ENCODE measurements around the gene NRIP3. TPM values are rescaled to one million over a fixed set of nuclear protein-coding genes. Genes with fewer than 3 reads are reported as not detected.

The NRIP3 gene
- total and polyA plus RNA-seq, 7 experiments from 2014 or later = 0.13 to 11.0 (median 2.1) TPM; not detected in 1

DNA sequence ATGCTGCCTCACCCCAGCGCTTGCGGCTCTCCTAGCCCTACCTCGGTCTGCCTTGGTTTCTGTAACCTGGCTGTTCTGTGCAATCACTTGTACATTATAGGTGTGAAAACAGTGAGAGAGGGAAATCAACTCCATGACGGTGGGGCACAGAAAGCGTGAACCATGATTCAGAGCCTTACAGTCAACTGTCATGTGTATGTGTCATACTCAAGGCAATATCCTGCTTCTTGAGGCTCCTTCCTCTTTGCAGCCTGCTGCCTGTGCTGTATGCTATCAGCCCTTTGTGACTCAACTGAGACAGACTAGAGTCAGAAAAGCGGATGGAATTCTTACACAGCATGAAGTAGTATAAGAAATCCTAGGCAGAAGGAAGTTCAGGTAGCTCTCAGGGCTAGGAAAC is 2.1 kb downstream of the NRIP3 start:
- H3K4me1 Mint-ChIP-seq = peaks cover 13 to 31% (median 20%) of the 10 kb centered on the region in 7 donors
- Histone ChIP-seq H3K4me1 (ENCODE audit: control insufficient read depth in 2 of 2, insufficient read depth in 2 of 2, low read length in 2 of 2) (peaks cover 8 to 12% of the 10 kb centered on the region in 2 donors), H3K27ac (ENCODE audit: low read depth, low read length) (no peak overlapping the region), H3K27me3 (ENCODE audit: control insufficient read depth in 2 of 2, insufficient read depth in 2 of 2, low read length in 2 of 2) (peaks cover 3 to 8% of the 10 kb centered on the region in 2 donors), H3K9me3 (ENCODE audit: control insufficient read depth in 2 of 3, low read length in 3 of 3) (no peaks in the 10 kb centered on the region), H3K36me3 (ENCODE audit: control insufficient read depth in 2 of 3, insufficient read depth in 3 of 3, low read length in 3 of 3) (no peaks in the 10 kb centered on the region), H3K4me3 (ENCODE audit: low read length) (no peak overlapping the region)
- POLR2A ChIA-PET = no interaction called here
- H3K27me3 Mint-ChIP-seq = peaks cover 30 to 56% (median 40%) of the 10 kb centered on the region in 5 donors
- ATAC-seq (peak; percentile 71), DNase-seq (peak in 2 of 9 donors; percentile 14 to 43)
- peak overlapping the region in 1 of 10 donors; percentile 39 for H3K4me3 Mint-ChIP-seq
- H3K27ac Mint-ChIP-seq = peak overlapping the region in 1 of 9 donors; percentile 25
- CTCF ChIA-PET = no interaction called here
- no peaks in the 10 kb centered on the region for H3K9me3 Mint-ChIP-seq
- peaks cover 0 to 4% (median 0%) of the 10 kb centered on the region in 5 donors for H3K36me3 Mint-ChIP-seq
- intact Hi-C loops (cut with micrococcal nuclease) = loop anchor here (2.0 to 10.0 kb wide), 4 partner anchors 89 to 753 kb away; partner anchors contain the start of genes AKIP1 (in 2 of the 2) and ZNF143 (in 1 of the 2)

DNA sequence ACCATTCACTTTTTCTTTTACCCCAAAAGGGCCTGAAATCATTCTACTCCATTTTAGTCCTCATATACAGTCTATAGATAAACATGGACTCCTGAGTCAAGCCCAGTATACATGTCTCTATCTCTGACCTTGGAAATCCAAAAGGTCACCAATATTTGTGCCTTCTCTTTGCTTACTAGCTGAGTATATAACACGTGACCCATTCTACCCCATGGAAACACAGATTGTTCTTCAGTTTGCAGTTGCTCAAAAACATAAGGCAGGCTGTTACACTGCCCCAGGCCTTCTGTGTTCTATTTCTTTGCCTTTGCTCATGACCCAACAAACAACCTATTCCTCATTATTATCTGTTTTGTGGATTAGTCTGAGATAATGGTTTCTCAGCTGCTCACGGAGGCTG is 5.8 kb downstream of the NRIP3 start:
- DNase-seq (no peak), ATAC-seq (no peak)
- Mint-ChIP-seq H3K27ac (no peak overlapping the region), H3K9me3 (no peaks in the 10 kb centered on the region), H3K27me3 (peaks cover 15 to 42% (median 33%) of the 10 kb centered on the region in 5 donors), H3K4me3 (no peak overlapping the region), H3K4me1 (peaks cover 1 to 18% (median 7%) of the 10 kb centered on the region in 7 donors), H3K36me3 (peaks cover 0 to 4% (median 0%) of the 10 kb centered on the region in 5 donors)
- H3K36me3 ChIP-seq (ENCODE audit: control insufficient read depth in 2 of 3, insufficient read depth in 3 of 3, low read length in 3 of 3) = no peaks in the 10 kb centered on the region
- peaks cover 3 to 5% of the 10 kb centered on the region in 2 donors for H3K4me1 ChIP-seq (ENCODE audit: control insufficient read depth in 2 of 2, insufficient read depth in 2 of 2, low read length in 2 of 2)
- ChIA-PET POLR2A (no interaction called here), CTCF (interaction anchor here (0.7 kb wide), 1 partner anchor 1933 kb away, joined by 3 read pairs; no protein-coding TSS in a partner anchor)
- intact Hi-C loops (cut with micrococcal nuclease) = no loop called here
- no peaks in the 10 kb centered on the region for H3K9me3 ChIP-seq (ENCODE audit: control insufficient read depth in 2 of 3, low read length in 3 of 3)
- H3K4me3 ChIP-seq (ENCODE audit: low read length) = no peak overlapping the region
- H3K27ac ChIP-seq (ENCODE audit: low read depth, low read length) = no peak overlapping the region
- peaks cover 8 to 9% of the 10 kb centered on the region in 2 donors for H3K27me3 ChIP-seq (ENCODE audit: control insufficient read depth in 2 of 2, insufficient read depth in 2 of 2, low read length in 2 of 2)

DNA sequence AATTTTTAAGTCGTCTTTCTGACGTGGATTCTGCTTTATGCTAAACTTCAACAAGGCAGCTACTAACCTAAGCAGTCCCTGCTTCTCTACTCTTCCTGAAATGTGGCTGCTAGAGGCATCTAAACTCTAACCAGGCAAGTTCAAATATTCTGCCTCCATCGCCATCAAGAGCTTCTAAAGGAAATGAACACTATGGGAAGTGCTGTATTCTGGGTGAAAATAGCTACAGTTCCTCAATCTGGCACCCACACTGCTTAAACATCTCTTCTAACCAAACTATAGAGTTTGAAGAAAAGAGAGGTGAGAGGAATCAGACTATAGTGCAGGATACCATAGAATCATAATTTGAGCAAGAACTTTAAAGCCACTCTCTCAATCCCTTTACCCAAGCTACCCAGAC is 6.3 kb downstream of the NRIP3 start:
- POLR2A ChIA-PET = no interaction called here
- CTCF ChIA-PET = no interaction called here
- H3K36me3 ChIP-seq (ENCODE audit: control insufficient read depth in 2 of 3, insufficient read depth in 3 of 3, low read length in 3 of 3) = no peaks in the 10 kb centered on the region
- H3K27ac Mint-ChIP-seq = no peak overlapping the region
- ATAC-seq (no peak), DNase-seq (no peak)
- H3K27me3 Mint-ChIP-seq = peaks cover 15 to 40% (median 33%) of the 10 kb centered on the region in 5 donors
- H3K4me3 Mint-ChIP-seq = no peak overlapping the region
- peaks cover 0 to 4% (median 0%) of the 10 kb centered on the region in 5 donors for H3K36me3 Mint-ChIP-seq
- no peaks in the 10 kb centered on the region for H3K4me1 ChIP-seq (ENCODE audit: control insufficient read depth in 2 of 2, insufficient read depth in 2 of 2, low read length in 2 of 2)
- intact Hi-C loops (cut with micrococcal nuclease) = no loop called here
- peaks cover 0 to 13% (median 3%) of the 10 kb centered on the region in 7 donors for H3K4me1 Mint-ChIP-seq
- H3K9me3 ChIP-seq (ENCODE audit: control insufficient read depth in 2 of 3, low read length in 3 of 3) = no peaks in the 10 kb centered on the region
- H3K4me3 ChIP-seq (ENCODE audit: low read length) = no peak overlapping the region
- no peak overlapping the region for H3K27ac ChIP-seq (ENCODE audit: low read depth, low read length)
- peaks cover 6 to 8% of the 10 kb centered on the region in 2 donors for H3K27me3 ChIP-seq (ENCODE audit: control insufficient read depth in 2 of 2, insufficient read depth in 2 of 2, low read length in 2 of 2)
- no peaks in the 10 kb centered on the region for H3K9me3 Mint-ChIP-seq

DNA sequence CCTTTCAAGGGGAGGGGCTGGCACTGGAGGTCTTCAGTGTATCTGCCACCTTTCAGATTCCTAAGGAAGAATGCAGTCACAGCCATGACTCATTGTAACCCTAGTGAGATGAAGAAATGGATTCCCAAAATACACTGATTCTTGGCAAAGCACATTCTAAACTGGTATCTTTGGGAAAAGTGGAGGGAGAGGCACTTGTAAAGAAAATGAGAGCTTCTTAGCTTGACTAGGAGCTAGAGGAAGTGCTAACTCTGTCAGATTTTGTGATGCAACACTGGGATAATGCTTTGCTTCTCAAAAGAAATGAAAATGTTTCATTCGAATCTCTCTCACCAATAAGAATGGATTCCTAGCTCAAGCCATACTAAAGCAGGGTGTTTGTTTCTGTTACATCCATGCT is 14.3 kb downstream of the NRIP3 start:
- H3K4me3 Mint-ChIP-seq = no peak overlapping the region
- peaks cover 0 to 17% (median 0%) of the 10 kb centered on the region in 7 donors for H3K4me1 Mint-ChIP-seq
- no peaks in the 10 kb centered on the region for H3K9me3 Mint-ChIP-seq
- Histone ChIP-seq H3K36me3 (ENCODE audit: control insufficient read depth in 2 of 3, insufficient read depth in 3 of 3, low read length in 3 of 3) (no peaks in the 10 kb centered on the region), H3K27me3 (ENCODE audit: control insufficient read depth in 2 of 2, insufficient read depth in 2 of 2, low read length in 2 of 2) (no peaks in the 10 kb centered on the region), H3K4me3 (ENCODE audit: low read length) (no peak overlapping the region), H3K27ac (ENCODE audit: low read depth, low read length) (no peak overlapping the region), H3K9me3 (ENCODE audit: control insufficient read depth in 2 of 3, low read length in 3 of 3) (no peaks in the 10 kb centered on the region), H3K4me1 (ENCODE audit: control insufficient read depth in 2 of 2, insufficient read depth in 2 of 2, low read length in 2 of 2) (no peaks in the 10 kb centered on the region)
- ChIA-PET CTCF (no interaction called here), POLR2A (no interaction called here)
- intact Hi-C loops (cut with micrococcal nuclease) = no loop called here
- H3K36me3 Mint-ChIP-seq = no peaks in the 10 kb centered on the region
- H3K27ac Mint-ChIP-seq = no peak overlapping the region
- H3K27me3 Mint-ChIP-seq = peaks cover 10 to 35% (median 17%) of the 10 kb centered on the region in 5 donors
- DNase-seq (no peak), ATAC-seq (no peak)

DNA sequence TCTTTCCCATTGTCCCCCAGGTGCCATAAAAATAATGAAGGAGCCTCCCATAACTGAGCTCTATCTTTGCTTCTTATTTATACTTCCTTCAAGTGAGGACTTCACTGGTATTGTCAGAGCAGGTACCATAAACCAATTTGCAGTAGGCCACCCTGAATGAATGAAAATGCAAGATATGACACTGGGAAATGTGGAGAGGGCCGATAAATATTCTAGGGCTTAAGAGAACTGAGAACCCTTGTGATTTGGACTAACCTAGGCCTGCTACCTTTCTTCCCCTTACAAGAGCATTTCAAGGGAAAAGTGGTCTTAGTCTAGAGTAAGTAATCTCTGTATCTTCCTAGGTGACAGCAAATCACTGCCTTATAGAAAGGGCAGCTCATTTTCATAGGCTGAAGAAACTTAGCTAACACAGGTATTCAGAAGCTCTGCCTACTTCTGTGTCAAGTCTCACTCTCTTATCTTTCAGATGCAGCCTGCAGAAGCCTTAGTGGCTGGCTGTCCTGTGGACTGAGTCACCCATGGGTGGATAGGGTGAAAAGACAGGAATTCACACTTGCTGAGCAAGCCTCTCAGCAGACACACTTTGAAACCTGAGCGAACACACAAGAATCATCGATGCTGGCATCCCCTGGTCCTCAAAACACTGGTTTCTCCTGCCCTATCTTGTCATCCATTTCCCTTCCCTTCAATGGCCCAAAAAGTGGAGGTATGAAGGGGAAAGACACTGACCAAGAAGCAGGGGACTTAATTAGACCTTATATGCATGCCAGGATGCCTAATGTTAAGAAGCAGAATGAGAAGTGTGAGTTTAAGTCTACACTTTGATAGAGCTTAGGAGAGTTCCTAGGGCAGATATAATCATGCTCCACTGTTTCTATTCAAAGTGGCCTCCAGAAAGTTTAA is 15.2 kb downstream of the NRIP3 start:
- Histone ChIP-seq H3K27ac (ENCODE audit: low read depth, low read length) (no peak overlapping the region), H3K9me3 (ENCODE audit: control insufficient read depth in 2 of 3, low read length in 3 of 3) (no peaks in the 10 kb centered on the region), H3K27me3 (ENCODE audit: control insufficient read depth in 2 of 2, insufficient read depth in 2 of 2, low read length in 2 of 2) (no peaks in the 10 kb centered on the region), H3K36me3 (ENCODE audit: control insufficient read depth in 2 of 3, insufficient read depth in 3 of 3, low read length in 3 of 3) (no peaks in the 10 kb centered on the region), H3K4me1 (ENCODE audit: control insufficient read depth in 2 of 2, insufficient read depth in 2 of 2, low read length in 2 of 2) (no peaks in the 10 kb centered on the region), H3K4me3 (ENCODE audit: low read length) (no peak overlapping the region)
- intact Hi-C loops (cut with micrococcal nuclease) = no loop called here
- no peaks in the 10 kb centered on the region for H3K36me3 Mint-ChIP-seq
- H3K9me3 Mint-ChIP-seq = no peaks in the 10 kb centered on the region
- ChIA-PET CTCF (no interaction called here), POLR2A (no interaction called here)
- H3K4me3 Mint-ChIP-seq = no peak overlapping the region
- ATAC-seq (no peak), DNase-seq (no peak)
- no peak overlapping the region for H3K27ac Mint-ChIP-seq
- peaks cover 0 to 20% (median 0%) of the 10 kb centered on the region in 7 donors for H3K4me1 Mint-ChIP-seq
- peaks cover 9 to 35% (median 17%) of the 10 kb centered on the region in 5 donors for H3K27me3 Mint-ChIP-seq

DNA sequence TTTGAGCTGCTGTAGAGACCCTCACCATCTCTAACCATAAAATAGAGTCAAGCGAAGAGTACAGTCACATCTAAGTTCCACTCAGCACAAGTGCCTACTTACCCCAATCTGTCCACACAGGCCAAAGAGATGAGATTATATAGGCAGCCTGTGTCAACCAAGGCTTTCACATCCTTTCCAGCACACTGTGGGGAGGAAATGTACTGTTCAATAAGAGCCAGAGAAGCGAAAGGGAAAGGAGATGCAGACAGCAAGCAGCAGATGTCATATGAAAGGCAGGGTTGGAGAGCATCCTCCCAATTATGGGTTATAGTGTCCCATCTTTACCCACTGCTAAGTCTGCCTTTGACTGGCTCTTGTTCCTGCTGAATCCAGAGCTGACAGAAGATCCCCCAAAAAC is 16.4 kb downstream of the NRIP3 start:
- Mint-ChIP-seq H3K36me3 (no peaks in the 10 kb centered on the region), H3K4me3 (no peak overlapping the region), H3K9me3 (no peaks in the 10 kb centered on the region), H3K27ac (no peak overlapping the region), H3K4me1 (peaks cover 0 to 20% (median 0%) of the 10 kb centered on the region in 7 donors), H3K27me3 (peaks cover 6 to 29% (median 17%) of the 10 kb centered on the region in 5 donors)
- H3K4me1 ChIP-seq (ENCODE audit: control insufficient read depth in 2 of 2, insufficient read depth in 2 of 2, low read length in 2 of 2) = no peaks in the 10 kb centered on the region
- intact Hi-C loops (cut with micrococcal nuclease) = no loop called here
- no peak for DNase-seq
- no peak for ATAC-seq
- H3K27ac ChIP-seq (ENCODE audit: low read depth, low read length) = no peak overlapping the region
- ChIA-PET CTCF (no interaction called here), POLR2A (no interaction called here)
- no peaks in the 10 kb centered on the region for H3K36me3 ChIP-seq (ENCODE audit: control insufficient read depth in 2 of 3, insufficient read depth in 3 of 3, low read length in 3 of 3)
- no peak overlapping the region for H3K4me3 ChIP-seq (ENCODE audit: low read length)
- H3K27me3 ChIP-seq (ENCODE audit: control insufficient read depth in 2 of 2, insufficient read depth in 2 of 2, low read length in 2 of 2) = no peaks in the 10 kb centered on the region
- H3K9me3 ChIP-seq (ENCODE audit: control insufficient read depth in 2 of 3, low read length in 3 of 3) = no peaks in the 10 kb centered on the region
